Measurements from ENCODE around the gene G6PD. TPM values are rescaled to one million over a fixed set of nuclear protein-coding genes. Genes with fewer than 3 reads are reported as not detected.

G6PD gene
- total RNA-seq, 1 experiment from 2014 or later: 72.8 TPM

DNA sequence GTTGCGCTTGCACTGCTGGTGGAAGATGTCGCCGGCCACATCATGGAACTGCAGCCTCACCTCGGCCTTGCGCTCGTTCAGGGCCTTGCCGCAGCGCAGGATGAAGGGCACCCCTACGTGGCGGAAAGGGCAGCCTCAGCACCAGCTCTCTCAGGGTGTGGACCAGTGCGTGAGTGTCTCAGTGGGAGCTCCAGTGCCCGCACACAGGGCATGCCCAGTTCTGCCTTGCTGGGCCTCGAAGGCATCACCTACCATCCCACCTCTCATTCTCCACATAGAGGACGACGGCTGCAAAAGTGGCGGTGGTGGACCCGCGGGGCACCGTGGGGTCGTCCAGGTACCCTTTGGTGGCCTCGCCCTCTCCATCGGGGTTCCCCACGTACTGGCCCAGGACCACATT lies 14.0 kb downstream of the G6PD start:
- H3K9me3 Mint-ChIP-seq: no peaks in the 10 kb centered on the region
- DNase-seq (ENCODE audit: low spot score) (no peak), ATAC-seq (no peak)
- H3K4me3 Mint-ChIP-seq: no peak overlapping the region
- POLR2A ChIA-PET: interaction anchor here (0.6 kb wide), 1 partner anchor 153 kb away, joined by 3 read pairs; no protein-coding TSS in a partner anchor
- TF ChIP-seq ZNF317 (CRISPR knock-in tag; IDR thresholded peaks at IDR 0.05; ENCODE audit: borderline replicate concordance, low read depth) (no peak), MYBL2 (CRISPR knock-in tag; IDR thresholded peaks at IDR 0.05) (no peak), EMX1 (CRISPR knock-in tag; IDR thresholded peaks at IDR 0.05) (no peak), FOXP1 (CRISPR knock-in tag; IDR thresholded peaks at IDR 0.05; ENCODE audit: borderline replicate concordance) (no peak)
- TF ChIP-seq, protein P1, sequence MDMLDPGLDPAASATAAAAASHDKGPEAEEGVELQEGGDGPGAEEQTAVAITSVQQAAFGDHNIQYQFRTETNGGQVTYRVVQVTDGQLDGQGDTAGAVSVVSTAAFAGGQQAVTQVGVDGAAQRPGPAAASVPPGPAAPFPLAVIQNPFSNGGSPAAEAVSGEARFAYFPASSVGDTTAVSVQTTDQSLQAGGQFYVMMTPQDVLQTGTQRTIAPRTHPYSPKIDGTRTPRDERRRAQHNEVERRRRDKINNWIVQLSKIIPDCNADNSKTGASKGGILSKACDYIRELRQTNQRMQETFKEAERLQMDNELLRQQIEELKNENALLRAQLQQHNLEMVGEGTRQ (CRISPR knock-in tag; IDR thresholded peaks at IDR 0.05): no peak
- TF ChIP-seq, protein P2, sequence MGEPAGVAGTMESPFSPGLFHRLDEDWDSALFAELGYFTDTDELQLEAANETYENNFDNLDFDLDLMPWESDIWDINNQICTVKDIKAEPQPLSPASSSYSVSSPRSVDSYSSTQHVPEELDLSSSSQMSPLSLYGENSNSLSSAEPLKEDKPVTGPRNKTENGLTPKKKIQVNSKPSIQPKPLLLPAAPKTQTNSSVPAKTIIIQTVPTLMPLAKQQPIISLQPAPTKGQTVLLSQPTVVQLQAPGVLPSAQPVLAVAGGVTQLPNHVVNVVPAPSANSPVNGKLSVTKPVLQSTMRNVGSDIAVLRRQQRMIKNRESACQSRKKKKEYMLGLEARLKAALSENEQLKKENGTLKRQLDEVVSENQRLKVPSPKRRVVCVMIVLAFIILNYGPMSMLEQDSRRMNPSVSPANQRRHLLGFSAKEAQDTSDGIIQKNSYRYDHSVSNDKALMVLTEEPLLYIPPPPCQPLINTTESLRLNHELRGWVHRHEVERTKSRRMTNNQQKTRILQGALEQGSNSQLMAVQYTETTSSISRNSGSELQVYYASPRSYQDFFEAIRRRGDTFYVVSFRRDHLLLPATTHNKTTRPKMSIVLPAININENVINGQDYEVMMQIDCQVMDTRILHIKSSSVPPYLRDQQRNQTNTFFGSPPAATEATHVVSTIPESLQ (CRISPR knock-in tag; IDR thresholded peaks at IDR 0.05): no peak
- no peak overlapping the region for H3K27ac Mint-ChIP-seq
- no peaks in the 10 kb centered on the region; the same call in 1 of the 2 replicates for H3K27me3 Mint-ChIP-seq (ENCODE audit: low read depth)
- H3K4me1 Mint-ChIP-seq: no peaks in the 10 kb centered on the region
- peaks cover 12% of the 10 kb centered on the region; the same call in 1 of the 2 replicates for H3K36me3 Mint-ChIP-seq
- CTCF ChIA-PET: interaction anchor here (0.6 to 1.5 kb wide), 2 partner anchors 14 to 159 kb away, joined by 3 to 6 read pairs; partner anchors contain the start of gene IKBKG

DNA sequence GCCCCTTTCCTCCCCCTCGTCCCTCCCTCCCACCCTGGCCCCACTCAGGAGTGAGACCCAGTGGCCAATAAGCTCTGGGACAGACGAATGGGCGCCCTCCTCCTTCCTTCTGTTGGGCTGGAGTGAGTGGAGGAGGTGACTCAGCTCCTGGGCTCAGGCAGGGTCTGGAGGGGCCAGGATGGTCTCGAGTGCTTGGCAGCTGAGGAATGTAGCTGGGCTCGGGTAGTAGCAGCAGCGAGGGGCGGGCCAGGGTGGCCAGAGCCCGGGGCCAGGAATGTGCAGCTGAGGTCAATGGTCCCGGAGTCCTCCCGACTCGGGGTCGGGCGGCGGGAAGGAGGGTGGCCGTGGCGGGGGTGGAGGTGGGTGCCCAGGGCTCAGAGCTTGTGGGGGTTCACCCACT lies 15.0 kb downstream of the G6PD start:
- Mint-ChIP-seq H3K27ac (no peak overlapping the region), H3K27me3 (ENCODE audit: low read depth) (no peaks in the 10 kb centered on the region; the same call in 1 of the 2 replicates), H3K9me3 (no peaks in the 10 kb centered on the region), H3K4me3 (no peak overlapping the region), H3K36me3 (peaks cover 12% of the 10 kb centered on the region; the same call in 1 of the 2 replicates), H3K4me1 (peaks cover 7% of the 10 kb centered on the region; the same call in 1 of the 2 replicates)
- DNase-seq (ENCODE audit: low spot score): no peak
- CTCF ChIA-PET: interaction anchor here (0.6 to 0.9 kb wide), 2 partner anchors 12 to 148 kb away, joined by 3 to 4 read pairs; no protein-coding TSS in a partner anchor
- POLR2A ChIA-PET: no interaction called here
- ATAC-seq: no peak
- no peak for TF ChIP-seq PRRX2 (CRISPR knock-in tag; IDR thresholded peaks at IDR 0.05)
- TF ChIP-seq ZNF219 (CRISPR knock-in tag; IDR thresholded peaks at IDR 0.05; ENCODE audit: borderline replicate concordance): no peak
- TF ChIP-seq SP1 (CRISPR knock-in tag; conservative IDR thresholded peaks at IDR 0.05): no peak
- TF ChIP-seq SMAD4 (CRISPR knock-in tag; IDR thresholded peaks at IDR 0.05): no peak
- TF ChIP-seq ZNF671 (CRISPR knock-in tag; IDR thresholded peaks at IDR 0.05): no peak
- no peak for TF ChIP-seq RORB (CRISPR knock-in tag; IDR thresholded peaks at IDR 0.05)
- TF ChIP-seq ZNF396 (CRISPR knock-in tag; IDR thresholded peaks at IDR 0.05; ENCODE audit: borderline replicate concordance): no peak
- TF ChIP-seq, protein P3, sequence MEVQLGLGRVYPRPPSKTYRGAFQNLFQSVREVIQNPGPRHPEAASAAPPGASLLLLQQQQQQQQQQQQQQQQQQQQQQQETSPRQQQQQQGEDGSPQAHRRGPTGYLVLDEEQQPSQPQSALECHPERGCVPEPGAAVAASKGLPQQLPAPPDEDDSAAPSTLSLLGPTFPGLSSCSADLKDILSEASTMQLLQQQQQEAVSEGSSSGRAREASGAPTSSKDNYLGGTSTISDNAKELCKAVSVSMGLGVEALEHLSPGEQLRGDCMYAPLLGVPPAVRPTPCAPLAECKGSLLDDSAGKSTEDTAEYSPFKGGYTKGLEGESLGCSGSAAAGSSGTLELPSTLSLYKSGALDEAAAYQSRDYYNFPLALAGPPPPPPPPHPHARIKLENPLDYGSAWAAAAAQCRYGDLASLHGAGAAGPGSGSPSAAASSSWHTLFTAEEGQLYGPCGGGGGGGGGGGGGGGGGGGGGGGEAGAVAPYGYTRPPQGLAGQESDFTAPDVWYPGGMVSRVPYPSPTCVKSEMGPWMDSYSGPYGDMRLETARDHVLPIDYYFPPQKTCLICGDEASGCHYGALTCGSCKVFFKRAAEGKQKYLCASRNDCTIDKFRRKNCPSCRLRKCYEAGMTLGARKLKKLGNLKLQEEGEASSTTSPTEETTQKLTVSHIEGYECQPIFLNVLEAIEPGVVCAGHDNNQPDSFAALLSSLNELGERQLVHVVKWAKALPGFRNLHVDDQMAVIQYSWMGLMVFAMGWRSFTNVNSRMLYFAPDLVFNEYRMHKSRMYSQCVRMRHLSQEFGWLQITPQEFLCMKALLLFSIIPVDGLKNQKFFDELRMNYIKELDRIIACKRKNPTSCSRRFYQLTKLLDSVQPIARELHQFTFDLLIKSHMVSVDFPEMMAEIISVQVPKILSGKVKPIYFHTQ (CRISPR knock-in tag; IDR thresholded peaks at IDR 0.05): no peak
- TF ChIP-seq, protein P4, sequence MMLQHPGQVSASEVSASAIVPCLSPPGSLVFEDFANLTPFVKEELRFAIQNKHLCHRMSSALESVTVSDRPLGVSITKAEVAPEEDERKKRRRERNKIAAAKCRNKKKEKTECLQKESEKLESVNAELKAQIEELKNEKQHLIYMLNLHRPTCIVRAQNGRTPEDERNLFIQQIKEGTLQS (CRISPR knock-in tag; conservative IDR thresholded peaks at IDR 0.05): no peak

DNA sequence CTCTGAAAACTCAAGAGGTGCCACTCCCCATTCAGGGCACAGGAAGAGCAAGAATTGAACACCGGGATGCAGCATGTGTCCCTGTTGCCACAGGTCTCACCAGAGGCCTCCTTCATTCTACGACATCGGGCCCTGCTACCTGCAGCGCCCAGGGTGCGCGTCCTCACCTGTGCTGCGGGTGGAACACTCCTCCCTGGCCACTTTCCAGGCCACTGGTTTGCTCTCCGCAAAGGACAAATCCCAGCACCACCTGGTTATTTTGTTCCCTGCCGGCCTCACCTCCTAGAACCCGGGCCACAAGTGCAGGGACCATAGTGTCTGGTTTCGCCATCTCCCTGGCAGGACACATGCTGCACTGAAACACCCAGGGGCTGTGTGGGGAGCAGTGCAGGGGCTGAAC lies 16.4 kb downstream of the G6PD start:
- no peaks in the 10 kb centered on the region for H3K9me3 Mint-ChIP-seq
- H3K27ac Mint-ChIP-seq: no peak overlapping the region
- DNase-seq (ENCODE audit: low spot score) (no peak), ATAC-seq (no peak)
- peaks cover 12% of the 10 kb centered on the region; the same call in 1 of the 2 replicates for H3K36me3 Mint-ChIP-seq
- H3K27me3 Mint-ChIP-seq (ENCODE audit: low read depth): peaks cover 11% of the 10 kb centered on the region
- peaks cover 10% of the 10 kb centered on the region; the same call in 1 of the 2 replicates for H3K4me1 Mint-ChIP-seq
- CTCF ChIA-PET: no interaction called here
- no peak overlapping the region for H3K4me3 Mint-ChIP-seq
- POLR2A ChIA-PET: no interaction called here
- TF ChIP-seq, protein P5, sequence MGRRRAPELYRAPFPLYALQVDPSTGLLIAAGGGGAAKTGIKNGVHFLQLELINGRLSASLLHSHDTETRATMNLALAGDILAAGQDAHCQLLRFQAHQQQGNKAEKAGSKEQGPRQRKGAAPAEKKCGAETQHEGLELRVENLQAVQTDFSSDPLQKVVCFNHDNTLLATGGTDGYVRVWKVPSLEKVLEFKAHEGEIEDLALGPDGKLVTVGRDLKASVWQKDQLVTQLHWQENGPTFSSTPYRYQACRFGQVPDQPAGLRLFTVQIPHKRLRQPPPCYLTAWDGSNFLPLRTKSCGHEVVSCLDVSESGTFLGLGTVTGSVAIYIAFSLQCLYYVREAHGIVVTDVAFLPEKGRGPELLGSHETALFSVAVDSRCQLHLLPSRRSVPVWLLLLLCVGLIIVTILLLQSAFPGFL (CRISPR knock-in tag; IDR thresholded peaks at IDR 0.05; ENCODE audit: borderline replicate concordance): no peak
- TF ChIP-seq ESRRA (CRISPR knock-in tag; IDR thresholded peaks at IDR 0.05; ENCODE audit: borderline replicate concordance) (no peak), ZNF219 (CRISPR knock-in tag; IDR thresholded peaks at IDR 0.05; ENCODE audit: borderline replicate concordance) (no peak), GRHL2 (CRISPR knock-in tag; IDR thresholded peaks at IDR 0.05; ENCODE audit: insufficient replicate concordance, severe bottlenecking) (no peak)
- TF ChIP-seq, protein P6, sequence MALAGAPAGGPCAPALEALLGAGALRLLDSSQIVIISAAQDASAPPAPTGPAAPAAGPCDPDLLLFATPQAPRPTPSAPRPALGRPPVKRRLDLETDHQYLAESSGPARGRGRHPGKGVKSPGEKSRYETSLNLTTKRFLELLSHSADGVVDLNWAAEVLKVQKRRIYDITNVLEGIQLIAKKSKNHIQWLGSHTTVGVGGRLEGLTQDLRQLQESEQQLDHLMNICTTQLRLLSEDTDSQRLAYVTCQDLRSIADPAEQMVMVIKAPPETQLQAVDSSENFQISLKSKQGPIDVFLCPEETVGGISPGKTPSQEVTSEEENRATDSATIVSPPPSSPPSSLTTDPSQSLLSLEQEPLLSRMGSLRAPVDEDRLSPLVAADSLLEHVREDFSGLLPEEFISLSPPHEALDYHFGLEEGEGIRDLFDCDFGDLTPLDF (CRISPR knock-in tag; IDR thresholded peaks at IDR 0.05): no peak
- TF ChIP-seq, protein P7, sequence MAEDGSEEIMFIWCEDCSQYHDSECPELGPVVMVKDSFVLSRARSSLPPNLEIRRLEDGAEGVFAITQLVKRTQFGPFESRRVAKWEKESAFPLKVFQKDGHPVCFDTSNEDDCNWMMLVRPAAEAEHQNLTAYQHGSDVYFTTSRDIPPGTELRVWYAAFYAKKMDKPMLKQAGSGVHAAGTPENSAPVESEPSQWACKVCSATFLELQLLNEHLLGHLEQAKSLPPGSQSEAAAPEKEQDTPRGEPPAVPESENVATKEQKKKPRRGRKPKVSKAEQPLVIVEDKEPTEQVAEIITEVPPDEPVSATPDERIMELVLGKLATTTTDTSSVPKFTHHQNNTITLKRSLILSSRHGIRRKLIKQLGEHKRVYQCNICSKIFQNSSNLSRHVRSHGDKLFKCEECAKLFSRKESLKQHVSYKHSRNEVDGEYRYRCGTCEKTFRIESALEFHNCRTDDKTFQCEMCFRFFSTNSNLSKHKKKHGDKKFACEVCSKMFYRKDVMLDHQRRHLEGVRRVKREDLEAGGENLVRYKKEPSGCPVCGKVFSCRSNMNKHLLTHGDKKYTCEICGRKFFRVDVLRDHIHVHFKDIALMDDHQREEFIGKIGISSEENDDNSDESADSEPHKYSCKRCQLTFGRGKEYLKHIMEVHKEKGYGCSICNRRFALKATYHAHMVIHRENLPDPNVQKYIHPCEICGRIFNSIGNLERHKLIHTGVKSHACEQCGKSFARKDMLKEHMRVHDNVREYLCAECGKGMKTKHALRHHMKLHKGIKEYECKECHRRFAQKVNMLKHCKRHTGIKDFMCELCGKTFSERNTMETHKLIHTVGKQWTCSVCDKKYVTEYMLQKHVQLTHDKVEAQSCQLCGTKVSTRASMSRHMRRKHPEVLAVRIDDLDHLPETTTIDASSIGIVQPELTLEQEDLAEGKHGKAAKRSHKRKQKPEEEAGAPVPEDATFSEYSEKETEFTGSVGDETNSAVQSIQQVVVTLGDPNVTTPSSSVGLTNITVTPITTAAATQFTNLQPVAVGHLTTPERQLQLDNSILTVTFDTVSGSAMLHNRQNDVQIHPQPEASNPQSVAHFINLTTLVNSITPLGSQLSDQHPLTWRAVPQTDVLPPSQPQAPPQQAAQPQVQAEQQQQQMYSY (CRISPR knock-in tag; IDR thresholded peaks at IDR 0.05): no peak
